K562 (cell line): ENCODE measurements around the gene MMP28. TPM values are rescaled to one million over a fixed set of nuclear protein-coding genes. Genes with fewer than 3 reads are reported as not detected.
A peak's percentile ranks its signal among the peaks of the same experiment; 100 is the strongest.

Experiments
- EGR1 ChIP-seq: fragments of 450-650 bp; conservative IDR thresholded peaks from 2 replicates; pipeline ENCODE4 v1.6.1; 2017; ENCODE audit warnings: mild to moderate bottlenecking
- HDAC3 ChIP-seq: fragments of 450-650 bp; IDR thresholded peaks from 2 replicates; pipeline ENCODE4 v1.6.1; 2018; ENCODE audit warnings: borderline replicate concordance, mild to moderate bottlenecking, moderate library complexity; ENCODE audit not compliant: partially characterized antibody
- PPARD ChIP-seq: fragments of 250-450 bp; sonication (Bioruptor Pico); IDR thresholded peaks from 2 replicates; pipeline ENCODE4 v1.8.0; 2022; ENCODE audit warnings: inconsistent platforms, mild to moderate bottlenecking, moderate library complexity
- RAD21 ChIP-seq, 2 experiments: fragments of 250-450 bp in 1 of 2; fragments of 450-650 bp in 1 of 2; sonication (Bioruptor Pico) in 1 of 2; formaldehyde crosslinking in 1 of 2; IDR thresholded peaks in 1 of 2; conservative IDR thresholded peaks in 1 of 2; 2 replicates each; pipeline versions ENCODE4 v1.4.0 to v1.8.0; 2020 to 2022; ENCODE audit warnings: mild to moderate bottlenecking in 2 of 2, moderate library complexity in 1 of 2
- RBM39 ChIP-seq: fragments of 200-400 bp; formaldehyde crosslinking; optimal IDR thresholded peaks from 2 replicates; pipeline ENCODE3; 2018; ENCODE audit warnings: low read depth, low read length
- ZEB2 ChIP-seq: fragments of 450-650 bp; IDR thresholded peaks from 2 replicates; pipeline ENCODE4 v1.6.1; 2016
- ZFP36 ChIP-seq: fragments of 150-350 bp; IDR thresholded peaks from 2 replicates; pipeline ENCODE4 v1.6.1; 2018; ENCODE audit warnings: low read length, low read depth; ENCODE audit not compliant: partially characterized antibody
- ZNF436 ChIP-seq: fragments of 250-450, 450-650 bp; sonication (Bioruptor Pico); formaldehyde crosslinking; IDR thresholded peaks from 2 replicates; pipeline ENCODE4 v1.7.0; 2020; ENCODE audit warnings: mild to moderate bottlenecking
- ZSCAN29 ChIP-seq: fragments of 450-650 bp; IDR thresholded peaks from 2 replicates; pipeline ENCODE4 v1.6.1; 2017
- polyA plus RNA-seq, 8 experiments: library from polyadenylated mRNA; depleted of rRNA in 4 of 8; stranded (reverse) in 5 of 8; unstranded in 3 of 8; fragments of >200 nt; fragmentation: Nextera tagmentation in 2 of 8; fragmentation: Illumina TruSeq in 1 of 8; extraction: Ambion mirVana in 2 of 8; extraction: Trizol in 1 of 8; gene quantifications; 2 replicates each; pipeline versions ENCODE4 v1.2.1 to v1.2.3, GENCODE V29; 2011 to 2014; ENCODE audit warnings: inconsistent platforms in 1 of 8, missing spikeins in 1 of 8
- total RNA-seq, 7 experiments: library from RNA; depleted of rRNA in 6 of 7; stranded (reverse); fragments of >200 nt in 6 of 7; fragmentation: Illumina TruSeq in 2 of 7; extraction: Trizol in 2 of 7; gene quantifications; 2 replicates each; pipeline versions ENCODE4 v1.2.1 to v1.2.3, GENCODE V29; 2011 to 2021; ENCODE audit warnings: low replicate concordance in 1 of 7
- TF ChIP-seq, protein P1 (sequence below): fragments of 450-650 bp; IDR thresholded peaks from 2 replicates; pipeline ENCODE4 v1.7.1; 2018; ENCODE audit warnings: mild to moderate bottlenecking, low read depth; ENCODE audit not compliant: partially characterized antibody
- TF ChIP-seq, protein P2 (sequence below), 2 experiments: IDR thresholded peaks; 2 replicates each; pipeline ENCODE4 v1.6.1; 2011; ENCODE audit warnings: borderline replicate concordance in 1 of 2, control low read depth in 1 of 2, low read depth in 1 of 2, low read length in 1 of 2, mild to moderate bottlenecking in 1 of 2, mixed read lengths in 1 of 2, moderate library complexity in 1 of 2; ENCODE audit not compliant: insufficient read depth in 1 of 2, insufficient read length in 1 of 2, poor library complexity in 1 of 2, severe bottlenecking in 1 of 2; ENCODE audit errors: extremely low read depth in 1 of 2

The MMP28 gene
- total and polyA plus RNA-seq, 9 of the 15 experiments (the other 6 are each of a cell fraction or from before 2014, with no cell fraction given), result not detected

- peak; percentile 65 for TF ChIP-seq ZFP36
- no peak for TF ChIP-seq PPARD
- TF ChIP-seq ZEB2, result no peak
- TF ChIP-seq HDAC3, result no peak
- TF ChIP-seq, protein P1, sequence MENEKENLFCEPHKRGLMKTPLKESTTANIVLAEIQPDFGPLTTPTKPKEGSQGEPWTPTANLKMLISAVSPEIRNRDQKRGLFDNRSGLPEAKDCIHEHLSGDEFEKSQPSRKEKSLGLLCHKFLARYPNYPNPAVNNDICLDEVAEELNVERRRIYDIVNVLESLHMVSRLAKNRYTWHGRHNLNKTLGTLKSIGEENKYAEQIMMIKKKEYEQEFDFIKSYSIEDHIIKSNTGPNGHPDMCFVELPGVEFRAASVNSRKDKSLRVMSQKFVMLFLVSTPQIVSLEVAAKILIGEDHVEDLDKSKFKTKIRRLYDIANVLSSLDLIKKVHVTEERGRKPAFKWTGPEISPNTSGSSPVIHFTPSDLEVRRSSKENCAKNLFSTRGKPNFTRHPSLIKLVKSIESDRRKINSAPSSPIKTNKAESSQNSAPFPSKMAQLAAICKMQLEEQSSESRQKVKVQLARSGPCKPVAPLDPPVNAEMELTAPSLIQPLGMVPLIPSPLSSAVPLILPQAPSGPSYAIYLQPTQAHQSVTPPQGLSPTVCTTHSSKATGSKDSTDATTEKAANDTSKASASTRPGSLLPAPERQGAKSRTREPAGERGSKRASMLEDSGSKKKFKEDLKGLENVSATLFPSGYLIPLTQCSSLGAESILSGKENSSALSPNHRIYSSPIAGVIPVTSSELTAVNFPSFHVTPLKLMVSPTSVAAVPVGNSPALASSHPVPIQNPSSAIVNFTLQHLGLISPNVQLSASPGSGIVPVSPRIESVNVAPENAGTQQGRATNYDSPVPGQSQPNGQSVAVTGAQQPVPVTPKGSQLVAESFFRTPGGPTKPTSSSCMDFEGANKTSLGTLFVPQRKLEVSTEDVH, result no peak
- TF ChIP-seq RAD21 (CRISPR knock-in tag; conservative IDR thresholded peaks at IDR 0.05 in 1 of 2, IDR thresholded peaks at IDR 0.05 in 1 of 2), result no peak
- no peak for TF ChIP-seq RBM39
- TF ChIP-seq EGR1, result peak; percentile 3; the same call in 1 of the 2 replicates
- no peak for TF ChIP-seq ZSCAN29
- no peak for TF ChIP-seq ZNF436
- TF ChIP-seq, protein P2, sequence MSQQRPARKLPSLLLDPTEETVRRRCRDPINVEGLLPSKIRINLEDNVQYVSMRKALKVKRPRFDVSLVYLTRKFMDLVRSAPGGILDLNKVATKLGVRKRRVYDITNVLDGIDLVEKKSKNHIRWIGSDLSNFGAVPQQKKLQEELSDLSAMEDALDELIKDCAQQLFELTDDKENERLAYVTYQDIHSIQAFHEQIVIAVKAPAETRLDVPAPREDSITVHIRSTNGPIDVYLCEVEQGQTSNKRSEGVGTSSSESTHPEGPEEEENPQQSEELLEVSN (IDR thresholded peaks at IDR 0.05; ENCODE audit: borderline replicate concordance in 1 of 2, extremely low read depth in 1 of 2, insufficient read depth in 1 of 2, insufficient read length in 1 of 2, low read depth in 1 of 2, low read length in 1 of 2, poor library complexity in 1 of 2, severe bottlenecking in 1 of 2), result peak in 1 of 2 experiments; percentile 43
- TF ChIP-seq, all 486 proteins: peak for 6
Observed at GRCh38 chr17:35749560-35750412, 45.7 kb downstream of the MMP28 start (continued).
